ENCODE measurements around the gene GRK4.

GRK4 gene

GRCh38 chr4:2961421-2961810 lies 2.0 kb upstream of the GRK4 start:
- Histone ChIP-seq H3K36me3 (ENCODE audit: control insufficient read depth, insufficient read depth, low read length) (no peaks in the 10 kb centered on the region), H3K79me2 (no peaks in the 10 kb centered on the region), H3K4me1 (peaks cover 6% of the 10 kb centered on the region), H3K27ac (no peak overlapping the region), H3K4me3 (ENCODE audit: low read depth, low read length) (no peak overlapping the region), H3K9me3 (ENCODE audit: control insufficient read depth, low read length) (no peaks in the 10 kb centered on the region), H2AFZ (no peak overlapping the region), H3K9ac (no peak overlapping the region), H3K4me2 (ENCODE audit: low read length) (no peak overlapping the region), H3K27me3 (ENCODE audit: control insufficient read depth, insufficient read depth, low read length) (no peaks in the 10 kb centered on the region)
- TF ChIP-seq CTCF (IDR thresholded peaks at IDR 0.05), result no peak

GRCh38 chr4:2961811-2962441 lies 1.4 kb upstream of the GRK4 start:
- no peak overlapping the region for H2AFZ ChIP-seq
- no peaks in the 10 kb centered on the region for H3K9me3 ChIP-seq (ENCODE audit: control insufficient read depth, low read length)
- H3K36me3 ChIP-seq (ENCODE audit: control insufficient read depth, insufficient read depth, low read length), result no peaks in the 10 kb centered on the region
- H3K4me3 ChIP-seq (ENCODE audit: low read depth, low read length), result peak overlapping the region; percentile 87
- H3K9ac ChIP-seq, result no peak overlapping the region
- peaks cover 6% of the 10 kb centered on the region for H3K4me1 ChIP-seq
- peak overlapping the region; percentile 98 for H3K4me2 ChIP-seq (ENCODE audit: low read length)
- no peaks in the 10 kb centered on the region for H3K79me2 ChIP-seq
- TF ChIP-seq CTCF (IDR thresholded peaks at IDR 0.05), result no peak
- no peak overlapping the region for H3K27ac ChIP-seq
- no peaks in the 10 kb centered on the region for H3K27me3 ChIP-seq (ENCODE audit: control insufficient read depth, insufficient read depth, low read length)

- TF ChIP-seq CTCF (IDR thresholded peaks at IDR 0.05), result no peak
- Histone ChIP-seq H3K27me3 (ENCODE audit: control insufficient read depth, insufficient read depth, low read length) (no peaks in the 10 kb centered on the region), H3K9me3 (ENCODE audit: control insufficient read depth, low read length) (no peaks in the 10 kb centered on the region), H2AFZ (peak overlapping the region; percentile 97), H3K4me2 (ENCODE audit: low read length) (peak overlapping the region; percentile 98), H3K4me1 (peaks cover 6% of the 10 kb centered on the region), H3K27ac (peak overlapping the region; percentile 63), H3K4me3 (ENCODE audit: low read depth, low read length) (peak overlapping the region; percentile 87), H3K9ac (no peak overlapping the region), H3K36me3 (ENCODE audit: control insufficient read depth, insufficient read depth, low read length) (no peaks in the 10 kb centered on the region), H3K79me2 (no peaks in the 10 kb centered on the region)
Observed at GRCh38 chr4:2962614-2963174, 677 bp upstream of the GRK4 start.

- peak overlapping the region; percentile 87 for H3K4me3 ChIP-seq (ENCODE audit: low read depth, low read length)
- H3K79me2 ChIP-seq, result no peaks in the 10 kb centered on the region
- peak overlapping the region; percentile 63 for H3K27ac ChIP-seq
- H3K4me1 ChIP-seq, result peaks cover 6% of the 10 kb centered on the region
- H3K9ac ChIP-seq, result no peak overlapping the region
- no peaks in the 10 kb centered on the region for H3K36me3 ChIP-seq (ENCODE audit: control insufficient read depth, insufficient read depth, low read length)
- TF ChIP-seq CTCF (IDR thresholded peaks at IDR 0.05), result no peak
- no peaks in the 10 kb centered on the region for H3K9me3 ChIP-seq (ENCODE audit: control insufficient read depth, low read length)
- peak overlapping the region; percentile 98 for H3K4me2 ChIP-seq (ENCODE audit: low read length)
- H2AFZ ChIP-seq, result peak overlapping the region; percentile 97
- no peaks in the 10 kb centered on the region for H3K27me3 ChIP-seq (ENCODE audit: control insufficient read depth, insufficient read depth, low read length)
Observed at GRCh38 chr4:2963966-2964471, 648 bp downstream of the GRK4 start.
